ENCODE data around the gene SPECC1.

GRCh38 chr17:19991252-19991885 is 17.8 kb upstream of the SPECC1 start:
- TF ChIP-seq CTCF (conservative IDR thresholded peaks at IDR 0.05; ENCODE audit: low read depth, low read length) (no peak), MAZ (IDR thresholded peaks at IDR 0.05; ENCODE audit: borderline replicate concordance, low read depth, low read length) (no peak), USF2 (IDR thresholded peaks at IDR 0.05; ENCODE audit: low read depth, low read length) (no peak), POLR2A (IDR thresholded peaks at IDR 0.05; ENCODE audit: low read depth, low read length) (no peak), FOS (IDR thresholded peaks at IDR 0.05; ENCODE audit: low read depth, low read length) (no peak), MAFK (IDR thresholded peaks at IDR 0.05; ENCODE audit: low read depth, low read length) (no peak), RAD21 (IDR thresholded peaks at IDR 0.05; ENCODE audit: low read length) (no peak)

Measured in IMR-90 (cell line).